Stimulated activated CD4-positive, alpha-beta T cell treated with anti-CD3 and anti-CD28 coated beads, Interleukin-12 subunit alpha, Interleukin-12 subunit beta, amount 100 ng/mL, for 48 hours (primary cell): ENCODE results near the gene NUP214.
"Not testable (repeated sequence)": the region's sequence is repeated elsewhere in the genome, so short reads cannot be mapped to it uniquely, and the experiment has no call there.

ENCODE experiments used
- DNase-seq, 3 donors: peaks; one replicate each; pipeline ENCODE4 v3.0.0-alpha.2; 2020; ENCODE audit warnings: low read depth in 2 of 3, low spot score in 1 of 3

Gene NUP214

GRCh38 chr9:131160416-131161112 is 35.2 kb downstream of the NUP214 start:
- no peak for DNase-seq

GRCh38 chr9:131161585-131161984 is 36.2 kb downstream of the NUP214 start:
- no peak for DNase-seq

GRCh38 chr9:131162886-131163285 is 37.5 kb downstream of the NUP214 start:
- no peak for DNase-seq

- DNase-seq: no peak
Measured at GRCh38 chr9:131165523-131165922, 40.1 kb downstream of the NUP214 start.

- DNase-seq: no peak
Measured at GRCh38 chr9:131167146-131167692, 41.8 kb downstream of the NUP214 start.

GRCh38 chr9:131167936-131168335 is 42.5 kb downstream of the NUP214 start:
- no peak for DNase-seq

- no peak for DNase-seq
Measured at GRCh38 chr9:131169563-131170240, 44.3 kb downstream of the NUP214 start.

- DNase-seq: no peak
Measured at GRCh38 chr9:131173995-131174394, 48.6 kb downstream of the NUP214 start.

- no peak for DNase-seq
Measured at GRCh38 chr9:131174681-131175239, 49.4 kb downstream of the NUP214 start.

GRCh38 chr9:131177898-131178297 is 52.5 kb downstream of the NUP214 start:
- no peak for DNase-seq

- DNase-seq: peak; percentile 51 to 76 (median 53)
Measured at GRCh38 chr9:131178382-131178781, 53.0 kb downstream of the NUP214 start.

- no peak for DNase-seq
Measured at GRCh38 chr9:131178926-131179325, 53.5 kb downstream of the NUP214 start.

- DNase-seq: no peak
Measured at GRCh38 chr9:131179561-131180219, 54.3 kb downstream of the NUP214 start.

- DNase-seq: no peak
Measured at GRCh38 chr9:131180454-131180853, 55.1 kb downstream of the NUP214 start.

GRCh38 chr9:131181091-131181681 is 55.8 kb downstream of the NUP214 start:
- no peak for DNase-seq

GRCh38 chr9:131185924-131186323 is 60.5 kb downstream of the NUP214 start:
- no peak for DNase-seq

GRCh38 chr9:131186622-131187021 is 61.2 kb downstream of the NUP214 start:
- DNase-seq: no peak

- no peak for DNase-seq
Measured at GRCh38 chr9:131187957-131188356, 62.6 kb downstream of the NUP214 start.

- DNase-seq: no peak
Measured at GRCh38 chr9:131188976-131189375, 63.6 kb downstream of the NUP214 start.

- DNase-seq: no peak
Measured at GRCh38 chr9:131190191-131190590, 64.8 kb downstream of the NUP214 start.

GRCh38 chr9:131191032-131191431 is 65.6 kb downstream of the NUP214 start:
- not testable (repeated sequence) for DNase-seq
